Caco-2 (cell line): ENCODE results near the gene KIF20B. TPM values are rescaled to one million over a fixed set of nuclear protein-coding genes. Genes with fewer than 3 reads are reported as not detected.

Source experiments
- total RNA-seq: library from RNA; stranded (reverse); gene quantifications from 2 replicates; pipeline ENCODE4 v1.2.3, GENCODE V29; 2022

KIF20B gene
- total RNA-seq, 1 experiment from 2014 or later, result 43.9 TPM

Other genes starting within 250 kb of the KIF20B start
- gene SLC16A12, start 166.0 kb upstream of the KIF20B start, total RNA-seq, result not detected in 2 replicates
- gene PANK1, start 56.3 kb upstream of the KIF20B start, total RNA-seq, result 22.7 and 24.0 TPM in 2 replicates